Measurements from ENCODE around the gene TFB1M.
A peak's percentile ranks its signal among the peaks of the same experiment; 100 is the strongest.
"Not testable (repeated sequence)": the region's sequence is repeated elsewhere in the genome, so short reads cannot be mapped to it uniquely, and the experiment has no call there.

TFB1M gene

DNA sequence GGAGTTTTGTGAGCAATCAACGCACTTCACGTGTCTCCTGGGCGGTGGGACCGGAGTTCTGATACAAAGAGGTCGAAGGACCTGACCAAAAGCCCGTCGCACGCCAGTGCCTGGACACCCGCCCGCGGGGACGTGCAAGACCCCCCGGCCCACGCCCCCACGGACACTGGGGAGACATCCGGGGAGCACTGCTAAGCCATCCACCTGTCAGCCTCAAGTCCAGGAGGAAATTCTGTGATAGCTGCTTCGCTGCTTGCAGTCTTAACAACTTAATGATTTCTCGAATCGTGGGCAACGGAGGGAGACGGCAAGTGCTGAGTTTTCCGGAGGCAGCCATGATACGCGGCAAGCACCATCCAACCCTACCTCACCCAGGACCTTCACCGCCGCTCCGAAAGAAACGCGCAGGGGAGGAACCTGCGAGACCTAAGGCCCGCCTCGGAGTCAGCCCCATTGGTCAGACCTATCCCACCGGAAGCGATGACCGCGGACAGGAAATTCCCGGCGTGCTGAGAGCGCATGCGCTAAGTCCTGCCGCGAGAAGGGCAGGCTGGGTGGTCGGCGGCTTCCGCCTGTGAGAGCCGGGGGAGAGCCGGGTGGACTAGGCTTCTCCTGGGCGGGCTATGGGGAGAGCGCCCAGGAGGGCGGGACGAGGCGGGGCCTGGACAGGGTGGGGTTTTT lies at the start of gene TFB1M:
Gene TFB1M (minus strand): TSS at position 393 of the 681 bp plus-strand sequence. CDS start 56 bp downstream, at position 337.
- DNase-seq = peak; percentile 97

GRCh38 chr6:155364021-155364420 lies 49.7 kb upstream of the TFB1M start:
- not testable (repeated sequence) for DNase-seq

DNA sequence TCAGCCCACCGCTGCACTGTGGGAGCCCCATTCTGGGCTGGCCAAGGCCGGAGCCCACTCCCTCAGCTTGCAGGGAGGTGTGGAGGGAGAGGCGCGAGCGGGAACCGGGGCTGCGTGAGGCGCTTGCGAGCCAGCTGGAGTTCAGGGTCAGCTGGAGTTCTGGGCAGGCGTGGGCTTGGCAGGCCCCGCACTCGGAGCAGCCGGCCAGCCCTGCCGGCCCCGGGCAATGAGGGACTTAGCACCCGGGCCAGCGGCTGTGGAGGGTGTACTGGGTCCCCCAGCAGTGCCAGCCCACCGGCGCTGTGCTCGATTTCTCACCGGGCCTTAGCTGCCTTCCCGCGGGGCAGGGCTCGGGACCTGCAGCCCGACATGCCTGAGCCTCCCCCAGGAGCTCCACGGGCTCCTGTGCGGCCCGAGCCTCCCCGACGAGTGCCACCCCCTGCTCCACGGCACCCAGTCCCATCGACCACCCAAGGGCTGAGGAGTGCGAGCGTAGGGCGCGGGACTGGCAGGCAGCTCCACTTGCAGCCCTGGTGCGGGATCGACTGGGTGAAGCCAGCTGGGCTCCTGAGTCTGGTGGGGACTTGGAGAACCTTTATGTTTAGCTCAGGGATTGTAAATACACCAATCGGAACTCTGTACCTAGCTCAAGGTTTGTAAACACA lies 48.8 kb upstream of the TFB1M start:
- not testable (repeated sequence) for DNase-seq

GRCh38 chr6:155354167-155354566 lies 39.9 kb upstream of the TFB1M start:
- DNase-seq = no peak

- DNase-seq = no peak
Observed at GRCh38 chr6:155352811-155353210, 38.5 kb upstream of the TFB1M start.

GRCh38 chr6:155352130-155352420 lies 37.8 kb upstream of the TFB1M start:
- DNase-seq = no peak

- no peak for DNase-seq
Observed at GRCh38 chr6:155351273-155352129, 37.2 kb upstream of the TFB1M start.

GRCh38 chr6:155349956-155350355 lies 35.7 kb upstream of the TFB1M start:
- no peak for DNase-seq

DNA sequence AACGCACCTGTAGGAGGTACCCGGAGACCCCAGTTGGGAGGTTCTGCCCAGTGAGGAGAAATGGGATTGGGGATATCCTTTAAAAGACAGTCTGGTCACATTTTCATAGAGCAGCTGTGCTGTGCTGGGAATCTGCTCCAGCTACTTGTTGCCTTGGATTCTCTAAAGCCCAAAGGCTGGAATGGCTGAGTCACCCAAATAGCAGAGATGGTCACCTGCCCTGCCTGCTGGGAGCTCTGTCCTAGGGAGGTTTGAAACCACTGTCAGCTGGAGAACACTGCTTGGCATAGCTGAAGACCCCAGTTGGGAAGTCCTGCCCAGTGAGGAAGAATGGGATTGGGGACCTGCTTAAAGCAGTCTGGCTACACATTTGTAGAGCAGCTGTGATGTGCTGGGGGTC lies 34.8 kb upstream of the TFB1M start:
- no peak for DNase-seq

DNA sequence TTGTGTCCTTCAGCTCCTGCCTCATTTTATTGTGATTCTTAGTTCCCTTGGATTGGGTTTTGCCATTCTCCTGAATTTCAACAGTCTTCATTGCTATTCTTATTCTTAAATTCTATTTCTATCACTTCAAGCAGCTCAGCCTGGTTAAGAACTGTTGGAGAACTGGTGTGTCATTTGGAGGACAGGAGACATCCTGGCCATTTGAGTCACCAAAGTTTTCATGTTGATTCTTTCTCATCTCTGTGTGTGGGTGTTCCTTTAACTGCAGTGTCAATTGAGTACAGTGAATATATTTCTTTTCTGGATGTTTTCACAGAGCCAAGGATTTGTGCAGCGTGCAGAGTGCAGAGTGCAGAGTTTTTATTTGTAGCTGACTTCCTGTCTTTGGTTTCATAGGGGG lies 33.5 kb upstream of the TFB1M start:
- DNase-seq = no peak

DNA sequence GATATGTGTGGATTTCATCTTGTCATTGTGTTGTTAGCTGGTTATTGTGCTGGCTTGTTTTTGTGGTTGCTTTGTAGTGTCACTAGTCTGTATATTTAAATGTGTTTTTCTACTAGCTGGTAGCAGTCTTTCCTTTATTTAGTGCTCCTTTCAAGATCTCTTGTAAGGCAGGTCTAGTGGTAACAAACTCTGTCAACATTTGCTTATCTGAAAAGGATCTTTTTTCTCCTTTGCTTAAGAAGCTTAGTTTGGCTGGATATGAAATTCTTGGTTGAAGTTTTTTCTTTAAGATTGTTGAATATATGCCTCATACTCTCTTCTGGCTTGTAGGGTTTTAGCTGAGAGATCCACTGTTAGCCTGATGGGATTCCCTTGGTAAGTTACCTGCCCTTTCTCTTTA lies 32.7 kb upstream of the TFB1M start:
- no peak for DNase-seq

DNA sequence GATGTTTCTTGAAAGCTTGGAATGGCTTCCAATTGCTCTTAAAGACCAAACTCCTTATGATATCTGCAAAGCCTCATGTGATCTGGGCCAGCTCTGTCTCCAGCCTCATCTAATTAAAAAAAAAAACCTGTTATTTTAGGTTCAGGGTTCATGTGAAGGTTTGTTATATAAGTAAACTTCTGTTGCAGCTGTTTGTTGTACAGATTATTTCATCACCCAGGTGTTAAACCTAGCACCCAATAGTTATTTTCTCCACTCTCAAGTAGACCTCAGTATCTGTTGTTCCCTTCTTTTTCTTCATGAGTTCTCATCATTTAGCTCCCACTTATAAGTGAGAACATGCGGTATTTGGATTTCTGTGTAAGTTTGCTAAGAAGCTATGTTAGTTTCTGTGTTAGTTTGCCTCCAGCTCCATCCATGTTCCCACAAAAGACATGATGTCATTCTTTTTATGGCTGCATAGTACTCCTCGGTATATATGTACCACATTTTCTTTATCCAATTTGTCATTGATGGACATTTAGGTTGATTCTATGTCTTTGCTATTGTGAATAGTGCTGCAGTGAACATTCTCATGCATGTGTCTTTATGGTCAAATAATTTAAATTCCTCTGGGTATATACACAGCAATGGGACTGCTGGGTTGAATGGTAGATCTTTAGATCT lies 30.2 kb upstream of the TFB1M start:
- DNase-seq = no peak

- no peak for DNase-seq
Observed at GRCh38 chr6:155341130-155341828, 27.0 kb upstream of the TFB1M start.

GRCh38 chr6:155340464-155341129 lies 26.3 kb upstream of the TFB1M start:
- no peak for DNase-seq

- DNase-seq = not testable (repeated sequence)
Observed at GRCh38 chr6:155339929-155340328, 25.6 kb upstream of the TFB1M start.

DNA sequence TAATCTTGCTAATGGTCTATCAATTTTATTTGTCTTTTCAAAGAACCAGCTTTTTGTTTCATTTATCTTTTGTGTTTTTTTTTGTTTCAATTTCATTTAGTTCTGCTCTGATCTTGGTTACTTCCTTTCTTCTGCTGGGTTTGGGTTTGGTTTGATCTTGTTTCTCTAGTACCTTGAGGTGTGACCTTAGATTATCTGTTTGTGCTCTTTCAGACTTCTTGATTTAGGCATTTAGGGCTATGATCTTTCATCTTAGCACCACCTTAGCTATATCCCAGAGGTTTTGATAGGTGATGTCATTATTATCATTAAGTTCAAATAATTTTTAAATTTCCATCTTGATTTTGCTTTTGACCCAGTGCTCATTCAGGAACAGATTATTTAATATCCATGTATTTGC lies 24.0 kb upstream of the TFB1M start:
- not testable (repeated sequence) for DNase-seq

- no peak for DNase-seq
Observed at GRCh38 chr6:155335265-155335664, 21.0 kb upstream of the TFB1M start.

DNA sequence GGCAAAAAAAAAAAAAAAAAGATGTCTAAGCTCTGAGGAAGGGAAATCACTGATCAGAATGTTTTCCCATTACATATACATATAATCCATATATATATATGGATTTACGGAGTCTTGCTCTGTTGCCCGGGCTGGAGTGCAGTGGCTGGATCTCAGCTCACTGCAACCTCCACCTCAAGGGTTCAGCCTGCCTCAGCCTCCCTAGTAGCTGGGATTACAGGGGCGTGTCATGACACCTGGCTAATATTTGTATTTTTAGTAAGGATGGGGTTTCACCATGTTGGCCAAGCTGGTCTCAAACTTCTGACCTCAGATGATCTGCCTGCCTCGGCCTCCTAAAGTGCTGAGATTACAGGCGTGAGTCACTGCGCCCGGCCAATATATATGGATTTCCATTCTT lies 19.8 kb upstream of the TFB1M start:
- not testable (repeated sequence) for DNase-seq

- no peak for DNase-seq
Observed at GRCh38 chr6:155333414-155333813, 19.1 kb upstream of the TFB1M start.

- no peak for DNase-seq
Observed at GRCh38 chr6:155330922-155331321, 16.6 kb upstream of the TFB1M start.

DNA sequence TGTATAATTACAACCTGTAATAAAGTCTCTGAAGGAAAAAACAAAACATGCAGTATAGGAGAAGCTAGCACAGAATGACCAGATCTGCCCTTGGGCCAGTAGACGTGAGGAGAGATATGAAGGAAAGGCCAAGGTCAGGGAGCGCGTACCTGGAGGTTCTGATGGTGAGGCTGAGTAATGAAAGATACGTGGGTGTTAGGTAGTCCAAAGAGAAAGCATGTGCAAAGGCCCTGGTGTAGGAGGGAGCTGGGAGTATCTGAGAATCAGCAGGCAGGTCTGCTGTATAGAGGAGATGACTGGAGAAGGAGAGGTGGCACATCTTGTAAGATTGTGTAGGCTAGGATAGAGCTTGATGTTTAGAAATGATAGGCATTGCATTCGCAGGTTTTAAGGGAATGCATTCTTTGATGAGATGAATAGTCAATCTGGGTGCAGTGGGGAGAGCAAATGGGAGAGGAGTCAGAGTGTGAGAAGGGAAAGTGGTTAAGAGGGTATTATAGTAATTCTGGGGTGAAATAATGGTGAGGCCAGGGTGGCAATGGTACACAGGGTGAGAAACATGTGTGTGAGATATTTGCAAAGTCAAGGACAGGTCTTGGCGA lies 15.9 kb upstream of the TFB1M start:
- no peak for DNase-seq

Measured in stimulated activated naive CD4-positive, alpha-beta T cell treated with Interleukin-2 at 50 U/mL for 16 hours (primary cell).